Measurements from ENCODE around the gene COL4A1. TPM values are rescaled to one million over a fixed set of nuclear protein-coding genes. Genes with fewer than 3 reads are reported as not detected.

COL4A1 gene
- polyA plus RNA-seq, 2 of the 4 experiments (the other 2 are of a cell fraction), result 23.8 to 71.3 TPM

DNA sequence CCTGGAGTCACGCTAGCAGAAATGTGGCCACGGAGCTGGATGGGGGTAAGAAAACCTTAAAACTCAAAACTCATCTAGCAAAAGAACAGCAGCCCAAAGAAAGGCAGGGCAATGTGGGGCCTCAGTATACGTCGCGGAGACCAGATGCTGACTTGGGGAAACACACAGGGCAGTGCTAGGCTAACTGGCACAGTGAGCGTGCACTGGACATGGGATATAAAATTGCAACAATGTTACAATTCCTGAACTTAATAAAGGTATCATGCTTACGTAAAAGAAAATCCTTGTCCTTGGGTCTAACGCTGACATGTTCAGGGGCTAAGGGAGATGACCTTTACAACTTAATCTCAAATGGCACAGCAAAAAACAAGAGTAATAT lies 40.5 kb downstream of the COL4A1 start:
- no peak for ATAC-seq
- no peak for FAIRE-seq
- no peak for DNase-seq (ENCODE audit: low read depth in 1 of 2, low spot score in 1 of 2)
- WGBS (ENCODE audit: missing lambda C conversion rate), result 93% methylated on average over 8 of the region's 8 CpGs
- Histone ChIP-seq H3K4me1 (peaks cover 12% of the 10 kb centered on the region), H3K4me2 (no peak overlapping the region), H3K9me3 (no peaks in the 10 kb centered on the region), H3K27ac (no peak overlapping the region), H3K4me3 (no peak overlapping the region)
- ChIA-PET POLR2A (no interaction called here), CTCF (interaction anchor here (1.7 kb wide), 1 partner anchor 19 kb away, joined by 6 read pairs; no protein-coding TSS in a partner anchor)
- TF ChIP-seq, protein P1, sequence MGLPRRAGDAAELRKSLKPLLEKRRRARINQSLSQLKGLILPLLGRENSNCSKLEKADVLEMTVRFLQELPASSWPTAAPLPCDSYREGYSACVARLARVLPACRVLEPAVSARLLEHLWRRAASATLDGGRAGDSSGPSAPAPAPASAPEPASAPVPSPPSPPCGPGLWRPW (IDR thresholded peaks at IDR 0.05), result no peak
- no peak for TF ChIP-seq NFE2L2 (conservative IDR thresholded peaks at IDR 0.05; ENCODE audit: low read length)
- TF ChIP-seq TP53 (CRISPR knock-in tag; IDR thresholded peaks at IDR 0.05), result no peak
- TF ChIP-seq, protein P2, sequence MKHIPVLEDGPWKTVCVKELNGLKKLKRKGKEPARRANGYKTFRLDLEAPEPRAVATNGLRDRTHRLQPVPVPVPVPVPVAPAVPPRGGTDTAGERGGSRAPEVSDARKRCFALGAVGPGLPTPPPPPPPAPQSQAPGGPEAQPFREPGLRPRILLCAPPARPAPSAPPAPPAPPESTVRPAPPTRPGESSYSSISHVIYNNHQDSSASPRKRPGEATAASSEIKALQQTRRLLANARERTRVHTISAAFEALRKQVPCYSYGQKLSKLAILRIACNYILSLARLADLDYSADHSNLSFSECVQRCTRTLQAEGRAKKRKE (CRISPR knock-in tag; IDR thresholded peaks at IDR 0.05; ENCODE audit: low read depth), result no peak
- no peak for TF ChIP-seq GATA3 (IDR thresholded peaks at IDR 0.05; ENCODE audit: borderline replicate concordance)
- no peak for TF ChIP-seq POLR2AphosphoS2 (conservative IDR thresholded peaks at IDR 0.05; ENCODE audit: low read length)
- peak; percentile 72 for TF ChIP-seq MAFK (IDR thresholded peaks at IDR 0.05; ENCODE audit: partially characterized antibody)
- TF ChIP-seq JUN (IDR thresholded peaks at IDR 0.05), result no peak
- TF ChIP-seq ZNF302 (CRISPR knock-in tag; IDR thresholded peaks at IDR 0.05), result no peak

DNA sequence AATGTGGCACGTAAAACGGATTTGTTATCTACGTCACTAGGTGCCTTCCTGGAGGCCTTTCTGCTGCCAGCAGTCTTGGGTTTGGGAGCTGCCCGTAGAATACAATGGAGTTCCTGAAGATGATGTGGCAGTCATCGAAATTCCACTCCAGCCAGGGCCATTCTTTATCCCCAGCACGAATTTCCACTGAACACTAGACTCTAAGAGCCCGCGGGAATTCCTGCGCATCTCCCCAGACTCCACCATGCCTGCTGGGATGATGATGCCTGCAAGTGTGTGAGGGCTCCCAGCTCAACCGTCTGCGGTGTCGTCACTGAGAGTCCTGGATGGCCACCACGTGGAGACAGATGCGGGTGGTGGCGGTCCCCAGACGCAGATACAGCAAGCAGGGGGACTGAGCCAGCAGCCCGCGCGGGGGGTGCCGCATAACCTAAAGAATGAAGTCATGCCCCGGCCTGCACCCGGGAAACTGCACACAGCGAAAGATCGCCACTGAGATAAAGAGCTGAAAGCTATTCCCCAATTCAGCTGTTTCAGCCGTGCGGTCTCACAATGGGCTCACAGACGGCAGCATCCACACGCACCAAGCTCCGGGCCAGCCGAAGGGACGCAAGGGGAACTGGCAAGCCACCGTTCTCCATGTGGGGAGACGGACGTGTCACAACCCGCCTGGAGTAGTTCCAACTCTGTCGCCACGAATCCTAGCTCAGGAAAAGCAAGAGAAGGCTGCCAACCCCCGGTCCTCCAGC lies 41.1 kb downstream of the COL4A1 start:
- no peak for FAIRE-seq
- no peak for DNase-seq (ENCODE audit: low read depth in 1 of 2, low spot score in 1 of 2)
- no peak overlapping the region for H3K4me3 ChIP-seq
- TF ChIP-seq ZNF302 (CRISPR knock-in tag; IDR thresholded peaks at IDR 0.05) (no peak), HOXB5 (CRISPR knock-in tag; IDR thresholded peaks at IDR 0.05) (no peak), POLR2AphosphoS2 (conservative IDR thresholded peaks at IDR 0.05; ENCODE audit: low read length) (no peak), EHF (CRISPR knock-in tag; IDR thresholded peaks at IDR 0.05) (no peak), HDAC2 (IDR thresholded peaks at IDR 0.05) (no peak), MYC (IDR thresholded peaks at IDR 0.05; ENCODE audit: borderline replicate concordance, low read length) (no peak), HOXA7 (CRISPR knock-in tag; IDR thresholded peaks at IDR 0.05) (no peak), RNF2 (IDR thresholded peaks at IDR 0.05; ENCODE audit: borderline replicate concordance, low read depth) (no peak), NPAS2 (CRISPR knock-in tag; IDR thresholded peaks at IDR 0.05; ENCODE audit: borderline replicate concordance) (no peak), CEBPB (IDR thresholded peaks at IDR 0.05) (no peak), ZFP36 (IDR thresholded peaks at IDR 0.05; ENCODE audit: borderline replicate concordance, partially characterized antibody) (no peak), JUN (IDR thresholded peaks at IDR 0.05) (no peak), TP53 (CRISPR knock-in tag; IDR thresholded peaks at IDR 0.05) (no peak), JUNB (IDR thresholded peaks at IDR 0.05) (no peak)
- TF ChIP-seq, protein P2 (CRISPR knock-in tag; IDR thresholded peaks at IDR 0.05; ENCODE audit: low read depth), result no peak
- TF ChIP-seq, protein P3, sequence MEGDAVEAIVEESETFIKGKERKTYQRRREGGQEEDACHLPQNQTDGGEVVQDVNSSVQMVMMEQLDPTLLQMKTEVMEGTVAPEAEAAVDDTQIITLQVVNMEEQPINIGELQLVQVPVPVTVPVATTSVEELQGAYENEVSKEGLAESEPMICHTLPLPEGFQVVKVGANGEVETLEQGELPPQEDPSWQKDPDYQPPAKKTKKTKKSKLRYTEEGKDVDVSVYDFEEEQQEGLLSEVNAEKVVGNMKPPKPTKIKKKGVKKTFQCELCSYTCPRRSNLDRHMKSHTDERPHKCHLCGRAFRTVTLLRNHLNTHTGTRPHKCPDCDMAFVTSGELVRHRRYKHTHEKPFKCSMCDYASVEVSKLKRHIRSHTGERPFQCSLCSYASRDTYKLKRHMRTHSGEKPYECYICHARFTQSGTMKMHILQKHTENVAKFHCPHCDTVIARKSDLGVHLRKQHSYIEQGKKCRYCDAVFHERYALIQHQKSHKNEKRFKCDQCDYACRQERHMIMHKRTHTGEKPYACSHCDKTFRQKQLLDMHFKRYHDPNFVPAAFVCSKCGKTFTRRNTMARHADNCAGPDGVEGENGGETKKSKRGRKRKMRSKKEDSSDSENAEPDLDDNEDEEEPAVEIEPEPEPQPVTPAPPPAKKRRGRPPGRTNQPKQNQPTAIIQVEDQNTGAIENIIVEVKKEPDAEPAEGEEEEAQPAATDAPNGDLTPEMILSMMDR (IDR thresholded peaks at IDR 0.05), result no peak
- no peak for ATAC-seq
- ChIA-PET POLR2A (no interaction called here), CTCF (interaction anchor here (1.7 kb wide), 1 partner anchor 18 kb away, joined by 6 read pairs; no protein-coding TSS in a partner anchor)
- H3K27ac ChIP-seq, result no peak overlapping the region
- WGBS (ENCODE audit: missing lambda C conversion rate), result 82% methylated on average over 22 of the region's 38 CpGs
- H3K4me2 ChIP-seq, result no peak overlapping the region
- no peaks in the 10 kb centered on the region for H3K9me3 ChIP-seq
- H3K4me1 ChIP-seq, result peaks cover 15% of the 10 kb centered on the region

All from A549 (cell line).